NCI-H446 treated with DMSO at 0.1 percent for 48 hours (cell line): ENCODE measurements around the gene TIMP2.
A peak's percentile ranks its signal among the peaks of the same experiment; 100 is the strongest.
"Not testable (repeated sequence)": the region's sequence is repeated elsewhere in the genome, so short reads cannot be mapped to it uniquely, and the experiment has no call there.

Experiments
- DNase-seq: peaks from one replicate; lab custom pipeline; 2025; lab: John Stamatoyannopoulos, UW

TIMP2 gene

GRCh38 chr17:78868391-78868790, 56.8 kb downstream of the TIMP2 start:
- DNase-seq: no peak

DNA sequence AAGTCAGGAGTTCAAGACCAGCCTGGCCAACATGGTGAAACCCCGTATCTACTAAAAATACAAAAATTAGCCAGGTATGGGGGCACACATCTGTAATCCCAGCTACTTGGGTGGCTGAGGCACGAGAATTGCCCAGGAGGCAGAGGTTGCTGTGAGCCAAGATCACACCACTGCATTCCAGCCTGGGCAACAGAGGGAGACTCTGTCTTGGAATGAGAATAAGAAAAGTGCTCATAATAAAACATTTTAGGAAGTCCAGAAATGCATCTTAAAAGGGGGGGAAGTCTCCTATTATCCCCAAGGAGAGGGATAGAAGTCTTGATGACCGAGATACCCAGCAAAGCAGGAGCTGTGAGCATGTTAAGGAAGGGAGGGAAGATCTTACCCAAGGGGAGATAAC, 58.1 kb downstream of the TIMP2 start:
- not testable (repeated sequence) for DNase-seq

DNA sequence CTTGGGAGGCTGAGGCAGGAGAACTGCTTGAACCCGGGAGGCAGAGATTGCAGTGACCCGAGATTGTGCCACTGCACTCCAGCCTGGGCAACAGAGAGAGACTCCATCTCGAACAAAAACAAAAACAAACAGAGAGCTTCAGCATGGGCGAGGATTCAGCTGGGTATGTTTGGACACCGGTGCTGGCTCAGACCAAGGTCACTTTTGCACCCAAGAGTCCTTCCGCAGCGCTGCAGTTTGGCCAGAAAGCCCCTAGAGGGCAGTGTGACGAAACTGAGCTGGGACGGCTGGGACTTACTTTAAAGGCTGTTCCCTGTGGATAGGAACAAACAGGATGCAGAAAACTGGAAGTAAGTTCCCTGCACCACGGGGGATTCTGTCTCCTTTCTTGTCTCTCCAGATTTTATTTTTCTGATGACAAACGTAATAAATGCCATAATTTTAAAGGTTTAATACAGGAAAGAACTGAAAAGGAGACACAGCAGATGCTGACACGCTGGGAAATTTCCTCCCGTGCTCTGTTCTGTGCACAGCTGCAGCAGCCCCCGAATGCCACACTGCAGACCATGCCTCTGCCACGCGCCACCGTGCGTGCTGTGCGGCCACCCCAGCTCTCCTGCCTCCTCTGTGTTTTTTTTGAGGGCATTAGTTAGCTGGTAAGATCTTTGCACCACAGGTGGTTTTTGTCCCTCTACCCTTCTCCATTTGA, 59.4 kb downstream of the TIMP2 start:
- DNase-seq: peak; percentile 30

DNA sequence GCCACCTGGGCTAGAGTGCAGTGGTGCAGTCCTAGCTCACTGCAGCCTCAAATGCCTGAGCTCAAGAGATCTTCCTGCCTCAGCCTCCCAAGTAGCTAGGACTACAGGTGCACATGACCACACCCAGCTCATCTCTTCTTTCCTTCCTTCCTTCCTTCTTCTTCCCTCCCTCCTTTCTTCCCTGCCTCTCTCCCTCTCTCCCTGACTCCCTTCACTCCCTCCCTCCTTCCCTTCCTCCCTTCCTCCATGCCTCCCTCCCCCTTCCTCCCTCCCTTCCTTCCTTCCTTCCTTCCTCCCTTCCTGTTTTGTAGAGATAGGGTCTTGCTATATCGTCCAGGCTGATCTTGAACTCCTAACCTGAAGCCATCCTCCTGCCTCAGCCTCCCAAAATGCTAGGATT, 61.1 kb downstream of the TIMP2 start:
- no peak for DNase-seq

GRCh38 chr17:78862073-78863023, 62.8 kb downstream of the TIMP2 start:
- DNase-seq: no peak

DNA sequence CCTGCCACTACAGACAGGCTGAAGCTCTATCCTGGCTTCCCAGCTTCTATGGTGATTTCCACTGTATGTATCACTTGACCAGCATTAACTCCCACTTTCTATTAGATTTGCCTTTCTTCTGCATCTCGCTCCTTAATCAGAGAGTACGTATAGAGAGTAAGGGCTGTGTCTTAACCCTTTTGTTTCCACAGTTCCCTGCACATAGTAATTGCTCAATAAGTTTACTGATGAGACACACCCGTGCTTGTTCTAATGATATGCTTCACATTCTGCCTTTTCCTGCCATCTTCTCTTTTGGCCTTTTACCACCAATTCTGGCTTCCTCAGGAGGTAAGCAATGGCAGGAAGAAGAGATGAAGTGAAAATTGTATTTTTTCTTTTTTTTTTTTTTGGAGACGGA, 64.0 kb downstream of the TIMP2 start:
- DNase-seq: no peak

DNA sequence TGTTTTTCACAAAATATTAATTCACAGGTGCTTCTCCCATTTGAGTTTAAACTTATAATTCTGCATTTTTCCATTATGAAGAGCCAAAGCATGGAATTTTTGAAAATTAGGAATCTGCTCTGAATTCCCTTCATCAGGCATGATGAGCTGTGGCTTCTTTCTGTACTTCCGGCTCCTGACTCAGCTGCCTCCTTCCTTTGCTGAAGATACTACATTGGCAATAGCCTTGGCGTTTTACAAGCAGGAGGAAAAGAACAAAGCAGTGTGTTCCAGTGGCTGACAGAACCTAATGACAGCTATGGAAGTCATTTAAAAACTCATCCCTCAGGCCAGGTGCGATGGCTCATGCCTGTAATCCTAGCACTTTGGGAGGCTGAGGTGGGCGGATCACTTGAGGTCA, 66.1 kb downstream of the TIMP2 start:
- DNase-seq: no peak

DNA sequence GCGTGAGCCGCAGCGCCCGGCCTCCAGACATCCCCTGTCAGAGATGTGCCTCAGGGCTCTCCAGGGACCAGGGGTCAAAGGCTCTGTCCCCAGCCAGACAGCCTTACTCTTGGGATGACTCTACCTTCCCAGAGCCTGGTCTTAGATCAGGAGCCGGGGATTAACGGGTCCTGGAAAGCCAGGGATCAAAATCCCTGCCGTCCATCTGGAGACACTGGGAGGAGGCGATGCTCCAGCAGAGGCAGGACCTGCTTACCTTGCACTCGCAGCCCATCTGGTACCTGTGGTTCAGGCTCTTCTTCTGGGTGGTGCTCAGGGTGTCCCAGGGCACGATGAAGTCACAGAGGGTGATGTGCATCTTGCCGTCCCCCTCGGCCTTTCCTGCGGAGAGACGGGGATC, 67.9 kb downstream of the TIMP2 start:
- no peak for DNase-seq

GRCh38 chr17:78855561-78856165, 69.5 kb downstream of the TIMP2 start:
- no peak for DNase-seq

DNA sequence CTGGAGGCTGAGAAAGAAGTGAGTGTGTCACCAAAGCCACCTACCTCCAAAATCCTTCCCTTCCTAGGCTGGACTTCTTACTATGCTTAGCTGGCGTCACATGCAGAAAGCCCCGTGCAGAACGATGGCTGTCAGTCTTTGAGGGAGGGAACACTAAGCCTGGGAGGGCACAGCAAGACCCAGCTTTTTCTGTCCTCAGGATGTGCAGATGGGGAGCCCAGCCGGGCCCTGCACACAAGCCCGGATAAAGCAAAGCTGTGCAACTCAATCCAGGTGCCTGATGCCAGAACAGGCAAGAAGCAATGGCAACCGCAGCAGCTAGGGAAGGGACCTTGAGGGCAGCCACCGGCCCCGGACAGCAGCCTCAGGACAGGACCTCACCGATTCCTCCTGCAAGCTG, 70.7 kb downstream of the TIMP2 start:
- DNase-seq: no peak

GRCh38 chr17:78853926-78854394, 71.2 kb downstream of the TIMP2 start:
- no peak for DNase-seq

DNA sequence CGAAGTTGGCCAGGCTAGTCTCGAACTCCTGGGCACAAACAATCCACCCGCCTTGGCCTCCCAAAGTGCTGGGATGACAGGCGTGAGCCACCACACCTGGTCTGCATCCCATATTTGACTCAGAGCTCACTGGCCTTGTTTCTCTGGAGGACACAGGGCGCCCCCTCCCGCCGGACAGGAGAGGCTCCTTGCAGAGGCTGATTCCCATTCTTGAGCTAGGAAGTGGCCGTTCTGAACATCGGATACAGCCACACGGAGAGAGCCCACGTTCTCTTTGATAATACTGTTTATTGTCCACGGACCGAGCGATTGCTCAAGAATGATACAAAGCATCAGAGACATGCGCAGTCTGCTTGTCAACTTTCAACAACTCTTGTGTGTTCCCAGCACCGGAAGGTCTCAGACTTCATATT, 72.5 kb downstream of the TIMP2 start:
- no peak for DNase-seq

DNA sequence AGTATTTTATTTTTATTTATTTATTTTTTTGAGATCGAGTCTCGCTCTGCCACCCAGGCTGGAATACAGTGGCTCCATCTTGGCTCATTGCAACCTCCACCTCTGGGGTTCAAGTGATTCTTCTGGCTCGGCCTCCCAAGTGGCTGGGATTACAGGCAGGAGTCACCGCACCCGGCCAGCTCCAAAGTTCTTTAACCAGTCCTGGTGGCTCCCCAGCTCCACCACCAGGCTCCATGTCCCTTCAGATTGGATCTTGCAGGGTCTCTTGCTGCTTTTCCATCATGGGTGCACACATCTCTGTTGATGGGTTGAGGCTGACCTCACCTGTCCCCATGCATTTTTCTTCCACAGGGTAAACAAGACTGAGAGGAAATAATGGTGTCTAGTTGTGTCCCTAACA, 76.2 kb downstream of the TIMP2 start:
- no peak for DNase-seq

GRCh38 chr17:78847052-78847451, 78.1 kb downstream of the TIMP2 start:
- DNase-seq: no peak

DNA sequence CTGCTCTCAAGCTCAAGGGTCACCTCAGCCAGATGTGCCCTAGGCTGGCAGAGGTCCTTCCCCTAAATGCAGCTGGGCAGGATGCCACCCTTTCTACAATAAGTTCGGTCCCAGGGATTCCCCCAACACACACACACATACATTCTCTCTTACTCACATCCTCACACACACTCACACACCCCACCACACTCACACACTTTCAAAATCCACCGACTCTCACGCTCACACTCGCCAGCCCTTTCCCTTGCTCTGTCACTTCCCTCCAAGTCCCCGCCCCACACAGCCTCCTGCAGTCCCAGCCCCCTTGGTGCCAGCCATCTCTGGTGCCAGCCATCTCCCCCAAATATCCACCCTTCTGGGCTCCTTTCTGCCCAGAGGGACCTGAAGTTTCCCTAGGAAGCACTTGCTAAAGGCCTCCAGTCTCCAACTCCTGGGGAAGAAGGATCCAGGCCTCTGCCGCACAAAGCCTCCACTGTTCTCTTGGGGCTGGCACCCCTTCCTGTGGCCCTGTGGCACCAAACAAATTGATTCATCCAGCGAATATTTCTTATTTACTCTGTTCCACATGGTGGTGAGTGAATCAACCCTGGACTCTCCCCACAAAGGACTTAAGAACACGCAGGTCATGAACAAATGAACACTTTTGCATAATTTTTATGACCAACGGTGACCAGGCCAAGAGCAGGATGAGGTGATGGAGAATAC, 80.7 kb downstream of the TIMP2 start:
- no peak for DNase-seq

DNA sequence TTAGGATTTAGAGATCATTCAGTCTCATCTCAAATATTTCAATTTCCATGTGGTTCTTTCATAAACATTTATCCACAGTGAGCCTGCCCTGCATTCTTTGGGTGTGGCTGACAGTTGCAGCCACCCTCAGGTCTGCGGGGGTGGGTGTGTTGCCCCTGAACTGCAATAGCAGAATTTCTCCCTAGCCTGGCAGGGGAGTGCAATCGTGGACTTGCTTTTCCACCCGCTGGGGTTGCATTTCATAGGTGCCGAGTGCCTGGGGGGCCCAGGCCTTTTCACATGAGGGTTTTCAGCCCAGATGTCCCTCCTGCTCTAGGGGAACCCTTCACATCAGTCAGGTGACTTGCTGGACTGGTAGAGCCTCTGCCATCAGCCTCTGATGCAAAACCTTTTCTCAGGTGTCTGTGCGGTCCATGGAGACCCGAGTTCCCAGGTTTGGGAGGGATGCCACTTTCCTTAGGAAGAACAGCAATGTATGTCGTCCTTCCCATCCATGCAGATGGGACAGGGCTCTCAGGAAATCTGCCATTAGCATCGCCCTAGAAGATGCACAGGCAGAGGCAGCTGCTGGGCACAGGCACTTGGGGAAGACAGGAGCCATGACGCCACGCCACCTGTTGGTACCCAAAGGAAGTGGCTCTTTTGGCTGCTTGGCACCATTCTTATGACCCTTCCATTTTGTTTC, 82.2 kb downstream of the TIMP2 start:
- DNase-seq: no peak

GRCh38 chr17:78840780-78841611, 84.2 kb downstream of the TIMP2 start, which contains the start of gene USP36:
Gene USP36 (minus strand): TSS chr17:78840814. CDS start chr17:78836363, 4,451 bp downstream.
- peak; percentile 98 for DNase-seq

GRCh38 chr17:78840530-78840779, 84.7 kb downstream of the TIMP2 start:
- no peak for DNase-seq

GRCh38 chr17:78839762-78840529, 85.2 kb downstream of the TIMP2 start:
- DNase-seq: no peak

- DNase-seq: no peak
These were observed 85.9 kb downstream of the TIMP2 start for GRCh38 chr17:78839235-78839761.
